Gastrocnemius medialis (tissue), 4 donors: ENCODE measurements around the gene FSIP1.

Experiments
- CTCF ChIP-seq, 5 experiments: fragments of 450-650 bp in 3 of 5; fragments of 200-600 bp in 2 of 5; sonication (generic) in 2 of 5; IDR thresholded peaks in 4 of 5; conservative IDR thresholded peaks in 1 of 5; 1 replicate in 4 of 5; 2 replicates in 1 of 5; pipeline ENCODE4 v1.5.1; 2016 to 2019; ENCODE audit warnings: antibody characterized with exemption in 5 of 5, mild to moderate bottlenecking in 3 of 5, moderate library complexity in 3 of 5
- POLR2A ChIP-seq, 2 donors: fragments of 450-650 bp; IDR thresholded peaks; one replicate each; pipeline ENCODE4 v1.6.1; 2017; ENCODE audit warnings: antibody characterized with exemption in 2 of 2, mild to moderate bottlenecking in 2 of 2, moderate library complexity in 2 of 2

- TF ChIP-seq CTCF (IDR thresholded peaks at IDR 0.05 in 4 of 5, conservative IDR thresholded peaks at IDR 0.05 in 1 of 5) (no peak), POLR2A (IDR thresholded peaks at IDR 0.05) (no peak)
Measured at GRCh38 chr15:39713846-39714245, 68.8 kb downstream of the FSIP1 start.
